Endothelial cell of umbilical vein (primary cell): ENCODE results near the gene CRIM1. TPM values are rescaled to one million over a fixed set of nuclear protein-coding genes. Genes with fewer than 3 reads are reported as not detected.
A peak's percentile ranks its signal among the peaks of the same experiment; 100 is the strongest.

ENCODE experiments used
- BruUV-seq: library from RNA; stranded (reverse); fragments of 400-500 nt; replicated peaks from 2 replicates; lab custom pipeline; 2021; lab: Mats Ljungman, UMichigan
- CTCF ChIA-PET: fragments of 300-600, 350-600 bp; sonication (Branson Sonifier 250); formaldehyde crosslinking; loops from one replicate; lab custom pipeline; 2021; ENCODE audit warnings: antibody characterized with exemption, inconsistent platforms; lab: Charles Lee
- POLR2A ChIA-PET: fragments of 300-600, 350-600 bp; sonication (Branson Sonifier 250); formaldehyde crosslinking; loops from one replicate; lab custom pipeline; 2021; ENCODE audit warnings: antibody characterized with exemption, inconsistent platforms; lab: Charles Lee
- DNase-seq: peaks from one replicate; pipeline ENCODE4 v3.0.0-alpha.2; 2011; ENCODE audit warnings: low read depth, low spot score
- FAIRE-seq: peaks from 2 replicates; lab custom pipeline; 2011; peaks lifted over from hg19 to GRCh38; lab: Jason Lieb, UNC
- H2AFZ ChIP-seq: 2 replicates; pipeline ENCODE4 v1.6.0; 2012; ENCODE audit warnings: low read depth, low read length, control low read depth, inconsistent platforms
- H3K27ac ChIP-seq: 2 replicates; pipeline ENCODE4 v1.5.1; 2011; ENCODE audit warnings: low read depth, mild to moderate bottlenecking, control low read depth, low read length, moderate library complexity; ENCODE audit not compliant: insufficient read depth
- H3K27me3 ChIP-seq, 2 experiments: 2 replicates each; pipeline versions ENCODE4 v1.6.0 to v1.6.1; 2011; ENCODE audit warnings: low read length in 2 of 2, mixed read lengths in 1 of 2; ENCODE audit not compliant: control insufficient read depth in 2 of 2, insufficient read depth in 2 of 2
- H3K36me3 ChIP-seq, 2 experiments: 2 replicates in 1 of 2; 3 replicates in 1 of 2; pipeline ENCODE4 v1.5.1; 2011; ENCODE audit warnings: low read length in 2 of 2, mild to moderate bottlenecking in 1 of 2, moderate library complexity in 1 of 2; ENCODE audit not compliant: control insufficient read depth in 2 of 2, insufficient read depth in 2 of 2; ENCODE audit errors: extremely low read depth in 1 of 2
- H3K4me1 ChIP-seq: 3 replicates; pipeline ENCODE4 v1.5.1; 2011; ENCODE audit warnings: mild to moderate bottlenecking, low read length; ENCODE audit not compliant: control insufficient read depth, insufficient read depth; ENCODE audit errors: extremely low read depth
- H3K4me2 ChIP-seq: 2 replicates; pipeline ENCODE4 v1.6.1; 2011; ENCODE audit warnings: low read length, control low read depth, mixed read lengths; ENCODE audit not compliant: insufficient read depth
- H3K4me3 ChIP-seq, 3 experiments: fragments of 200-600 bp in 1 of 3; sonication (generic), shearing (Covaris generic) in 1 of 3; replicated peaks in 1 of 3; 2 replicates each; pipeline ENCODE4 v1.5.1; 2011 to 2016; ENCODE audit warnings: control low read depth in 3 of 3, low read length in 3 of 3, mild to moderate bottlenecking in 2 of 3, inconsistent platforms in 1 of 3, low read depth in 1 of 3, moderate library complexity in 1 of 3; ENCODE audit not compliant: insufficient read depth in 1 of 3
- H3K79me2 ChIP-seq: 2 replicates; pipeline ENCODE4 v1.6.0; 2012; ENCODE audit warnings: low read length, inconsistent platforms; ENCODE audit not compliant: control insufficient read depth, insufficient read depth
- H3K9ac ChIP-seq: replicated peaks from 2 replicates; pipeline ENCODE3; 2011; ENCODE audit warnings: low read length, control low read depth; ENCODE audit not compliant: insufficient read depth; ENCODE audit errors: extremely low read depth
- H3K9me1 ChIP-seq: replicated peaks from 3 replicates; pipeline ENCODE4 v1.6.0; 2011; ENCODE audit warnings: mild to moderate bottlenecking, low read length; ENCODE audit not compliant: control insufficient read depth, insufficient read depth; ENCODE audit errors: extremely low read depth
- H3K9me3 ChIP-seq: replicated peaks from 2 replicates; pipeline ENCODE4 v1.5.1; 2012; ENCODE audit warnings: low read length, inconsistent platforms; ENCODE audit not compliant: control insufficient read depth, insufficient read depth
- H4K20me1 ChIP-seq: replicated peaks from 2 replicates; pipeline ENCODE3; 2011; ENCODE audit warnings: mild to moderate bottlenecking, low read length; ENCODE audit not compliant: control insufficient read depth, insufficient read depth; ENCODE audit errors: extremely low read depth
- FOS ChIP-seq: IDR thresholded peaks from 2 replicates; pipeline ENCODE4 v1.6.1; 2011; ENCODE audit warnings: mild to moderate bottlenecking, low read length, moderate library complexity, borderline replicate concordance; ENCODE audit not compliant: insufficient read depth
- GATA2 ChIP-seq: IDR thresholded peaks from 2 replicates; pipeline ENCODE4 v1.7.0; 2011; ENCODE audit warnings: low read depth, mild to moderate bottlenecking, moderate library complexity, mixed read lengths, low read length; ENCODE audit not compliant: insufficient read length, insufficient read depth
- MYC ChIP-seq: IDR thresholded peaks from one replicate; pipeline ENCODE4 v1.6.1; 2011; ENCODE audit warnings: mild to moderate bottlenecking, low read depth, low read length
- POLR2AphosphoS5 ChIP-seq: IDR thresholded peaks from 2 replicates; pipeline ENCODE4 v1.6.1; 2012; ENCODE audit warnings: low read depth, mild to moderate bottlenecking, control low read depth, low read length, moderate library complexity; ENCODE audit not compliant: insufficient read depth
- dilution Hi-C: fragments of 300-500 bp; cut with MboI; formaldehyde crosslinking; loops from one replicate; pipeline ENCODE4 v1.15.0; 2019; ENCODE audit warnings: low sequenced_read_pairs; ENCODE audit not compliant: extremely low pct_ligation_motif_present
- intact Hi-C: fragments of 100-400 bp; cut with micrococcal nuclease; formaldehyde crosslinking; loops from one replicate; pipeline ENCODE4 v1.10.0; 2022
- polyA plus RNA-seq, 4 experiments: library from polyadenylated mRNA; depleted of rRNA in 3 of 4; stranded (reverse) in 3 of 4; unstranded in 1 of 4; fragments of >200 nt; gene quantifications; 2 replicates each; pipeline versions ENCODE4 v1.2.1 to v1.2.3, GENCODE V29; 2011 to 2012; ENCODE audit warnings: missing spikeins in 1 of 4
- total RNA-seq: library from RNA; stranded (reverse); gene quantifications from 2 replicates; pipeline ENCODE4 v1.2.3, GENCODE V29; 2021

Gene CRIM1
- total and polyA plus RNA-seq, 2 donors (not counting 3 experiments of a cell fraction or from before 2014, with no cell fraction given) = 422 to 649 TPM

GRCh38 chr2:36393738-36394256, 38.2 kb downstream of the CRIM1 start:
- no peak overlapping the region for H2AFZ ChIP-seq
- peaks cover 2% of the 10 kb centered on the region for H4K20me1 ChIP-seq
- H3K79me2 ChIP-seq = peaks cover 98% of the 10 kb centered on the region
- FAIRE-seq = no peak
- ChIA-PET CTCF (interaction anchor here (0.8 to 4.7 kb wide), 5 partner anchors 8 to 66 kb away, joined by 3 to 17 read pairs (median 4); no protein-coding TSS in a partner anchor), POLR2A (no interaction called here)
- no peaks in the 10 kb centered on the region for H3K9me3 ChIP-seq
- H3K9ac ChIP-seq = no peak overlapping the region
- BruUV-seq = no TSS peak
- no peaks in the 10 kb centered on the region for H3K27me3 ChIP-seq
- intact Hi-C loops (no loop called here), dilution Hi-C loops (no loop called here)
- H3K4me3 ChIP-seq = no peak overlapping the region
- H3K9me1 ChIP-seq = no peaks in the 10 kb centered on the region
- DNase-seq = peak; percentile 62
- H3K4me2 ChIP-seq = peak overlapping the region; percentile 4
- TF ChIP-seq POLR2AphosphoS5 (peak; percentile 36), MYC (no peak), GATA2 (no peak)
- peak overlapping the region; percentile 53 for H3K27ac ChIP-seq
- peaks cover 8 to 20% of the 10 kb centered on the region in 2 experiments for H3K36me3 ChIP-seq
- H3K4me1 ChIP-seq = peaks cover 86% of the 10 kb centered on the region

DNA sequence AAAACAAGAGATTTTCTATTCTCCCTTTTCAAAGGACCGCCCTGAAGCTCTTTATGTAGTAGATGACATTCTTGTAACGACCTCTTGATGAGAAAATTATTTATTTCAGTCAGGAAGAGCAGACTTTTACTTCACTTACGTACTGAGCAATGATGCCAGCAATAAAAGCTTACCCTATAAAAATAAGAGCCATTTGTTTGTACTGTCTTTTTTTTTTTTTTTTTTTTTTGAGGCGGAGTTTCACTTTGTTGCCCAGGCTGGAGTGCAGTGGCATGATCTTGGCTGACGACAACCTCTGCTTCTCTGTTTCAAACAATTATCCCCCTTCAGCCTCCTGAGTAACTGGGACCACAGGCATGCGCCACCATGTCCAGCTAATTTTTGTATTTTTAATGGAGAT, 39.2 kb downstream of the CRIM1 start:
- H3K36me3 ChIP-seq = peaks cover 6 to 23% of the 10 kb centered on the region in 2 experiments
- no TSS peak for BruUV-seq
- intact Hi-C loops = no loop called here
- peak overlapping the region; percentile 28 for H3K27ac ChIP-seq
- no peaks in the 10 kb centered on the region for H3K27me3 ChIP-seq
- TF ChIP-seq POLR2AphosphoS5 (peak; percentile 33), FOS (no peak), GATA2 (no peak)
- no peak overlapping the region for H3K9ac ChIP-seq
- peaks cover 2% of the 10 kb centered on the region for H4K20me1 ChIP-seq
- H3K4me3 ChIP-seq = no peak overlapping the region
- H3K4me1 ChIP-seq = peaks cover 84% of the 10 kb centered on the region
- dilution Hi-C loops = no loop called here
- ChIA-PET CTCF (interaction anchor here (0.7 to 4.7 kb wide), 8 partner anchors 10 to 113 kb away, joined by 3 to 17 read pairs (median 6); no protein-coding TSS in a partner anchor), POLR2A (interaction anchor here (0.8 kb wide), 1 partner anchor 12 kb away, joined by 3 read pairs; no protein-coding TSS in a partner anchor)
- DNase-seq (no peak), FAIRE-seq (no peak)
- H2AFZ ChIP-seq = no peak overlapping the region
- H3K79me2 ChIP-seq = peaks cover 99% of the 10 kb centered on the region
- no peaks in the 10 kb centered on the region for H3K9me3 ChIP-seq
- no peaks in the 10 kb centered on the region for H3K9me1 ChIP-seq
- no peak overlapping the region for H3K4me2 ChIP-seq
